Esophagus muscularis mucosa (tissue), 3 donors: ENCODE results near the gene AP4S1.

Experiments used
- CTCF ChIP-seq, 3 experiments: fragments of 200-600 bp in 2 of 3; fragments of 450-650 bp in 1 of 3; sonication (generic) in 2 of 3; IDR thresholded peaks; one replicate each; pipeline ENCODE4 v1.5.1; 2017 to 2019; ENCODE audit warnings: antibody characterized with exemption in 3 of 3, mild to moderate bottlenecking in 2 of 3, moderate library complexity in 1 of 3
- POLR2A ChIP-seq: fragments of 450-650 bp; IDR thresholded peaks from one replicate; pipeline ENCODE4 v1.6.1; 2017; ENCODE audit warnings: antibody characterized with exemption, moderate library complexity, mild to moderate bottlenecking, low read depth

GRCh38 chr14:31010935-31011334 is 14.5 kb upstream of the AP4S1 start:
- TF ChIP-seq POLR2A (no peak), CTCF (IDR thresholded peaks at IDR 0.05) (no peak)
